HepG2 (cell line): ENCODE data around the gene RAB15. TPM values are rescaled to one million over a fixed set of nuclear protein-coding genes. Genes with fewer than 3 reads are reported as not detected.

Experiments used
- FOXC1 ChIP-seq: sonication (generic); formaldehyde crosslinking; IDR thresholded peaks from 2 replicates; pipeline ENCODE4 v1.8.0; 2022; ENCODE audit warnings: mild to moderate bottlenecking, missing genetic modification reagents, borderline replicate concordance
- GATAD2A ChIP-seq: IDR thresholded peaks from 2 replicates; pipeline ENCODE4 v1.6.1; 2016
- HOXA3 ChIP-seq: sonication (generic); formaldehyde crosslinking; IDR thresholded peaks from 2 replicates; pipeline ENCODE4 v1.5.0; 2020; ENCODE audit warnings: missing genetic modification reagents
- NBN ChIP-seq: fragments of 450-650 bp; conservative IDR thresholded peaks from 2 replicates; pipeline ENCODE4 v1.6.1; 2017
- NFKBIZ ChIP-seq: IDR thresholded peaks from 2 replicates; pipeline ENCODE4 v1.6.1; 2018; ENCODE audit warnings: missing genetic modification reagents, missing compliant biosample characterization
- PCBP1 ChIP-seq: fragments of 200-400 bp; formaldehyde crosslinking; IDR thresholded peaks from 2 replicates; pipeline ENCODE4 v1.6.1; 2017; ENCODE audit warnings: mild to moderate bottlenecking, low read depth, low read length, borderline replicate concordance
- REXO4 ChIP-seq: sonication (generic); formaldehyde crosslinking; IDR thresholded peaks from 2 replicates; pipeline ENCODE4 v1.8.0; 2022; ENCODE audit warnings: missing genetic modification reagents, mild to moderate bottlenecking, borderline replicate concordance
- SRSF1 ChIP-seq: fragments of 200-400 bp; formaldehyde crosslinking; optimal IDR thresholded peaks from 2 replicates; pipeline ENCODE3; 2017; ENCODE audit warnings: mild to moderate bottlenecking, low read depth, low read length, moderate library complexity
- ZNF292 ChIP-seq: sonication (generic); formaldehyde crosslinking; IDR thresholded peaks from 2 replicates; pipeline ENCODE4 v1.8.1; 2022; ENCODE audit warnings: mild to moderate bottlenecking, low read depth, missing genetic modification reagents, borderline replicate concordance
- ZNF326 ChIP-seq: sonication (generic); formaldehyde crosslinking; IDR thresholded peaks from 2 replicates; pipeline ENCODE4 v1.4.0; 2020; ENCODE audit warnings: missing genetic modification reagents, borderline replicate concordance
- polyA plus RNA-seq, 8 experiments: library from polyadenylated mRNA; depleted of rRNA in 3 of 8; stranded (reverse) in 7 of 8; unstranded in 1 of 8; fragments of >200 nt; fragmentation: Illumina TruSeq in 4 of 8; extraction: Trizol in 4 of 8; gene quantifications; 2 replicates each; pipeline versions ENCODE4 v1.2.1 to v1.2.3, GENCODE V29; 2011 to 2016; ENCODE audit warnings: low read depth in 4 of 8, missing spikeins in 1 of 8, mixed read lengths in 1 of 8; ENCODE audit not compliant: insufficient read depth in 1 of 8
- total RNA-seq, 5 experiments: library from RNA; depleted of rRNA; stranded (reverse); fragments of >200 nt; fragmentation: Illumina TruSeq; extraction: Trizol; gene quantifications; 2 replicates each; pipeline ENCODE4 v1.2.3, GENCODE V29; 2016; ENCODE audit warnings: low read depth in 1 of 5
- TF ChIP-seq, protein P1 (sequence below): sonication (generic); IDR thresholded peaks from 2 replicates; pipeline ENCODE4 v1.6.1; 2016; ENCODE audit warnings: low read depth, borderline replicate concordance
- TF ChIP-seq, protein P2 (sequence below): IDR thresholded peaks from 2 replicates; pipeline ENCODE4 v1.6.1; 2016; ENCODE audit warnings: low read depth, missing genetic modification reagents, missing compliant biosample characterization
- TF ChIP-seq, protein P3 (sequence below): sonication (generic); formaldehyde crosslinking; IDR thresholded peaks from 2 replicates; pipeline ENCODE4 v1.8.1; 2023; ENCODE audit warnings: missing genetic modification reagents, inconsistent platforms, borderline replicate concordance
- TF ChIP-seq, protein P4 (sequence below): IDR thresholded peaks from 2 replicates; pipeline ENCODE4 v1.4.0; 2020; ENCODE audit warnings: mild to moderate bottlenecking, missing genetic modification reagents
- TF ChIP-seq, protein P5 (sequence below): IDR thresholded peaks from 2 replicates; pipeline ENCODE4 v1.6.1; 2012; ENCODE audit warnings: inconsistent platforms

The RAB15 gene
- total and polyA plus RNA-seq, 2 of the 13 experiments (the other 11 are each of a cell fraction or from before 2014, with no cell fraction given): 7.4 to 18.5 TPM

DNA sequence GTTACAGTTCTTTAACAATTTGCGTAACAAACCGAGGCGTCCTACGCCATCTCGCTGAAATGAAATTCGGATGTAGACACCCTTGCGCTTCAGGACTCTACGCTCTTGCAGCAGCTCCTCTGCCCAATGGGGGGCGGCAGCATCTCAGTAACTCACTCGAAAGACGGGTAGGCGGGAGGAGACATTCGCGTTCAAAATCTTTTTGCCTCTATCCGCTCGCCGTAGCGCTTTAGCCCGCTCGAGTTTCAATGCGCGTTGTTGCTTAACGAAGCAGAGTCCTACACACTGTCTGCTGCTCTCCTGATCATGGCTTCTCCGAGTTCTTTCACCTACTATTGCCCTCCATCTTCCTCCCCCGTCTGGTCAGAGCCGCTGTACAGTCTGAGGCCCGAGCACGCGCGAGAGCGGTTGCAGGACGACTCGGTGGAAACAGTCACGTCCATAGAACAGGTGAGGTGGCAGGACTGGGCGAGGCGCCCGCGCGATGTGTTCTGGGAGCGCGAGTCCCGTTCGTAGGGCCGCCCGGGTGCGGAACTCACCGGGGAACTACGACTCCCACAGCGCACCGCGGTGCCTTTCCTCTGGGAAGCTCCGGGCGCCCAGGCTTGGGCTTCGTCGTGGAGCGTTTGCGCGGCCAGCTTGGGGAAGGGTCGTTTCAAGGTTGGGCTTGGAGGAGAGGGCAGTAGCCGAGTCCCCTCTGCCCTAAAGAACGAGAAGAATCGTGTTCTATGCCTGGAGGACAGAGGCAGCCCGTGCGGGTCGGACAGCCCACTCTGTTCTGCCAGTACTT is 14.7 kb upstream of the RAB15 start, which contains the start of gene FNTB (continued):
- TF ChIP-seq GATAD2A (CRISPR knock-in tag): peak; percentile 61
- peak; percentile 83 for TF ChIP-seq SRSF1
- TF ChIP-seq ZNF292: peak; percentile 87
- TF ChIP-seq HOXA3: peak; percentile 74; the same call in 1 of the 2 replicates
- TF ChIP-seq NBN: no peak
- no peak for TF ChIP-seq ZNF326 (CRISPR knock-in tag)
- no peak for TF ChIP-seq REXO4 (CRISPR knock-in tag)
- TF ChIP-seq NFKBIZ: peak; percentile 68; the same call in 1 of the 2 replicates
- 0 out of 2 replicates have a peak, but pooled peaks have one; percentile 81 for TF ChIP-seq PCBP1
- TF ChIP-seq, protein P1, sequence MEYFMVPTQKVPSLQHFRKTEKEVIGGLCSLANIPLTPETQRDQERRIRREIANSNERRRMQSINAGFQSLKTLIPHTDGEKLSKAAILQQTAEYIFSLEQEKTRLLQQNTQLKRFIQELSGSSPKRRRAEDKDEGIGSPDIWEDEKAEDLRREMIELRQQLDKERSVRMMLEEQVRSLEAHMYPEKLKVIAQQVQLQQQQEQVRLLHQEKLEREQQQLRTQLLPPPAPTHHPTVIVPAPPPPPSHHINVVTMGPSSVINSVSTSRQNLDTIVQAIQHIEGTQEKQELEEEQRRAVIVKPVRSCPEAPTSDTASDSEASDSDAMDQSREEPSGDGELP: peak; percentile 77; the same call in 1 of the 2 replicates
- TF ChIP-seq, protein P2, sequence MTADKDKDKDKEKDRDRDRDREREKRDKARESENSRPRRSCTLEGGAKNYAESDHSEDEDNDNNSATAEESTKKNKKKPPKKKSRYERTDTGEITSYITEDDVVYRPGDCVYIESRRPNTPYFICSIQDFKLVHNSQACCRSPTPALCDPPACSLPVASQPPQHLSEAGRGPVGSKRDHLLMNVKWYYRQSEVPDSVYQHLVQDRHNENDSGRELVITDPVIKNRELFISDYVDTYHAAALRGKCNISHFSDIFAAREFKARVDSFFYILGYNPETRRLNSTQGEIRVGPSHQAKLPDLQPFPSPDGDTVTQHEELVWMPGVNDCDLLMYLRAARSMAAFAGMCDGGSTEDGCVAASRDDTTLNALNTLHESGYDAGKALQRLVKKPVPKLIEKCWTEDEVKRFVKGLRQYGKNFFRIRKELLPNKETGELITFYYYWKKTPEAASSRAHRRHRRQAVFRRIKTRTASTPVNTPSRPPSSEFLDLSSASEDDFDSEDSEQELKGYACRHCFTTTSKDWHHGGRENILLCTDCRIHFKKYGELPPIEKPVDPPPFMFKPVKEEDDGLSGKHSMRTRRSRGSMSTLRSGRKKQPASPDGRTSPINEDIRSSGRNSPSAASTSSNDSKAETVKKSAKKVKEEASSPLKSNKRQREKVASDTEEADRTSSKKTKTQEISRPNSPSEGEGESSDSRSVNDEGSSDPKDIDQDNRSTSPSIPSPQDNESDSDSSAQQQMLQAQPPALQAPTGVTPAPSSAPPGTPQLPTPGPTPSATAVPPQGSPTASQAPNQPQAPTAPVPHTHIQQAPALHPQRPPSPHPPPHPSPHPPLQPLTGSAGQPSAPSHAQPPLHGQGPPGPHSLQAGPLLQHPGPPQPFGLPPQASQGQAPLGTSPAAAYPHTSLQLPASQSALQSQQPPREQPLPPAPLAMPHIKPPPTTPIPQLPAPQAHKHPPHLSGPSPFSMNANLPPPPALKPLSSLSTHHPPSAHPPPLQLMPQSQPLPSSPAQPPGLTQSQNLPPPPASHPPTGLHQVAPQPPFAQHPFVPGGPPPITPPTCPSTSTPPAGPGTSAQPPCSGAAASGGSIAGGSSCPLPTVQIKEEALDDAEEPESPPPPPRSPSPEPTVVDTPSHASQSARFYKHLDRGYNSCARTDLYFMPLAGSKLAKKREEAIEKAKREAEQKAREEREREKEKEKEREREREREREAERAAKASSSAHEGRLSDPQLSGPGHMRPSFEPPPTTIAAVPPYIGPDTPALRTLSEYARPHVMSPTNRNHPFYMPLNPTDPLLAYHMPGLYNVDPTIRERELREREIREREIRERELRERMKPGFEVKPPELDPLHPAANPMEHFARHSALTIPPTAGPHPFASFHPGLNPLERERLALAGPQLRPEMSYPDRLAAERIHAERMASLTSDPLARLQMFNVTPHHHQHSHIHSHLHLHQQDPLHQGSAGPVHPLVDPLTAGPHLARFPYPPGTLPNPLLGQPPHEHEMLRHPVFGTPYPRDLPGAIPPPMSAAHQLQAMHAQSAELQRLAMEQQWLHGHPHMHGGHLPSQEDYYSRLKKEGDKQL (CRISPR knock-in tag): no peak; the same call in none of the 2 replicates
- TF ChIP-seq, protein P3, sequence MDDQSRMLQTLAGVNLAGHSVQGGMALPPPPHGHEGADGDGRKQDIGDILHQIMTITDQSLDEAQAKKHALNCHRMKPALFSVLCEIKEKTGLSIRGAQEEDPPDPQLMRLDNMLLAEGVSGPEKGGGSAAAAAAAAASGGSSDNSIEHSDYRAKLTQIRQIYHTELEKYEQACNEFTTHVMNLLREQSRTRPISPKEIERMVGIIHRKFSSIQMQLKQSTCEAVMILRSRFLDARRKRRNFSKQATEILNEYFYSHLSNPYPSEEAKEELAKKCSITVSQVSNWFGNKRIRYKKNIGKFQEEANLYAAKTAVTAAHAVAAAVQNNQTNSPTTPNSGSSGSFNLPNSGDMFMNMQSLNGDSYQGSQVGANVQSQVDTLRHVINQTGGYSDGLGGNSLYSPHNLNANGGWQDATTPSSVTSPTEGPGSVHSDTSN (CRISPR knock-in tag): no peak
- peak; percentile 77; the same call in 1 of the 2 replicates for TF ChIP-seq FOXC1
- TF ChIP-seq, protein P4, sequence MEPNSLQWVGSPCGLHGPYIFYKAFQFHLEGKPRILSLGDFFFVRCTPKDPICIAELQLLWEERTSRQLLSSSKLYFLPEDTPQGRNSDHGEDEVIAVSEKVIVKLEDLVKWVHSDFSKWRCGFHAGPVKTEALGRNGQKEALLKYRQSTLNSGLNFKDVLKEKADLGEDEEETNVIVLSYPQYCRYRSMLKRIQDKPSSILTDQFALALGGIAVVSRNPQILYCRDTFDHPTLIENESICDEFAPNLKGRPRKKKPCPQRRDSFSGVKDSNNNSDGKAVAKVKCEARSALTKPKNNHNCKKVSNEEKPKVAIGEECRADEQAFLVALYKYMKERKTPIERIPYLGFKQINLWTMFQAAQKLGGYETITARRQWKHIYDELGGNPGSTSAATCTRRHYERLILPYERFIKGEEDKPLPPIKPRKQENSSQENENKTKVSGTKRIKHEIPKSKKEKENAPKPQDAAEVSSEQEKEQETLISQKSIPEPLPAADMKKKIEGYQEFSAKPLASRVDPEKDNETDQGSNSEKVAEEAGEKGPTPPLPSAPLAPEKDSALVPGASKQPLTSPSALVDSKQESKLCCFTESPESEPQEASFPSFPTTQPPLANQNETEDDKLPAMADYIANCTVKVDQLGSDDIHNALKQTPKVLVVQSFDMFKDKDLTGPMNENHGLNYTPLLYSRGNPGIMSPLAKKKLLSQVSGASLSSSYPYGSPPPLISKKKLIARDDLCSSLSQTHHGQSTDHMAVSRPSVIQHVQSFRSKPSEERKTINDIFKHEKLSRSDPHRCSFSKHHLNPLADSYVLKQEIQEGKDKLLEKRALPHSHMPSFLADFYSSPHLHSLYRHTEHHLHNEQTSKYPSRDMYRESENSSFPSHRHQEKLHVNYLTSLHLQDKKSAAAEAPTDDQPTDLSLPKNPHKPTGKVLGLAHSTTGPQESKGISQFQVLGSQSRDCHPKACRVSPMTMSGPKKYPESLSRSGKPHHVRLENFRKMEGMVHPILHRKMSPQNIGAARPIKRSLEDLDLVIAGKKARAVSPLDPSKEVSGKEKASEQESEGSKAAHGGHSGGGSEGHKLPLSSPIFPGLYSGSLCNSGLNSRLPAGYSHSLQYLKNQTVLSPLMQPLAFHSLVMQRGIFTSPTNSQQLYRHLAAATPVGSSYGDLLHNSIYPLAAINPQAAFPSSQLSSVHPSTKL (CRISPR knock-in tag): peak; percentile 56
- TF ChIP-seq, protein P5, sequence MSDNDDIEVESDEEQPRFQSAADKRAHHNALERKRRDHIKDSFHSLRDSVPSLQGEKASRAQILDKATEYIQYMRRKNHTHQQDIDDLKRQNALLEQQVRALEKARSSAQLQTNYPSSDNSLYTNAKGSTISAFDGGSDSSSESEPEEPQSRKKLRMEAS: peak; percentile 86
